H1 (cell line): ENCODE data around the gene PKD1. TPM values are rescaled to one million over a fixed set of nuclear protein-coding genes. Genes with fewer than 3 reads are reported as not detected.

Experiments
- CTCF ChIA-PET: fragments of 300-600 bp; sonication (Branson Sonifier 250); formaldehyde crosslinking; loops from one replicate; lab custom pipeline; 2021; ENCODE audit not compliant: partially characterized antibody; lab: Charles Lee
- POLR2A ChIA-PET: fragments of 300-600 bp; sonication (Branson Sonifier 250); formaldehyde crosslinking; loops from one replicate; lab custom pipeline; 2021; ENCODE audit warnings: inconsistent platforms; ENCODE audit not compliant: partially characterized antibody; lab: Charles Lee
- DNase-seq, 2 experiments: peaks; one replicate each; pipeline versions ENCODE4 v3.0.0 to v3.0.0-alpha.2; 2010 to 2022; ENCODE audit warnings: low spot score in 2 of 2, low read depth in 1 of 2, mixed read lengths in 1 of 2
- FAIRE-seq: peaks from 2 replicates; lab custom pipeline; 2011; peaks lifted over from hg19 to GRCh38; lab: Jason Lieb, UNC
- H2AFZ ChIP-seq: 2 replicates; pipeline ENCODE4 v1.8.1; 2012; ENCODE audit warnings: low read length, inconsistent platforms
- H2AK5ac ChIP-seq: 2 replicates; pipeline ENCODE4 v1.6.1; 2013; ENCODE audit warnings: low read depth, low read length
- H2BK120ac ChIP-seq: replicated peaks from 2 replicates; pipeline ENCODE3; 2013; ENCODE audit warnings: low read depth, low read length, inconsistent platforms
- H2BK12ac ChIP-seq: 2 replicates; pipeline ENCODE4 v1.6.1; 2013; ENCODE audit warnings: low read depth, low read length
- H2BK15ac ChIP-seq: 2 replicates; pipeline ENCODE4 v1.6.1; 2013; ENCODE audit warnings: low read length
- H2BK20ac ChIP-seq: 2 replicates; pipeline ENCODE4 v1.6.1; 2013; ENCODE audit warnings: low read length
- H2BK5ac ChIP-seq: 2 replicates; pipeline ENCODE4 v1.6.1; 2013; ENCODE audit warnings: low read depth, low read length
- H3K14ac ChIP-seq: 2 replicates; pipeline ENCODE4 v1.6.1; 2013; ENCODE audit warnings: inconsistent platforms; ENCODE audit not compliant: insufficient read length
- H3K18ac ChIP-seq: 2 replicates; pipeline ENCODE4 v1.6.1; 2013; ENCODE audit warnings: low read length; ENCODE audit errors: extremely low read depth
- H3K23ac ChIP-seq: 2 replicates; pipeline ENCODE4 v1.6.1; 2013; ENCODE audit warnings: inconsistent platforms; ENCODE audit not compliant: insufficient read length
- H3K23me2 ChIP-seq: 2 replicates; pipeline ENCODE4 v1.6.1; 2013; ENCODE audit warnings: low read depth, low read length
- H3K27ac ChIP-seq: 2 replicates; pipeline ENCODE4 v1.6.1; 2011; ENCODE audit warnings: low read depth, low read length, inconsistent platforms
- H3K27me3 ChIP-seq, 4 experiments: replicated peaks in 1 of 4; 1 replicate in 1 of 4; 2 replicates in 3 of 4; pipeline versions ENCODE4 v1.6.1 to v1.8.1; 2011 to 2013; ENCODE audit warnings: low read length in 3 of 4, mild to moderate bottlenecking in 3 of 4, inconsistent platforms in 2 of 4, mixed read lengths in 2 of 4, moderate library complexity in 1 of 4; ENCODE audit not compliant: control insufficient read depth in 3 of 4, insufficient read depth in 3 of 4; ENCODE audit errors: extremely low read depth in 1 of 4
- H3K36me3 ChIP-seq, 4 experiments: 2 replicates each; pipeline versions ENCODE4 v1.6.1 to v1.8.1; 2011 to 2013; ENCODE audit warnings: mild to moderate bottlenecking in 4 of 4, low read length in 3 of 4, moderate library complexity in 2 of 4, control low read depth in 1 of 4, inconsistent platforms in 1 of 4; ENCODE audit not compliant: insufficient read depth in 4 of 4, control insufficient read depth in 2 of 4
- H3K4ac ChIP-seq: replicated peaks from 2 replicates; pipeline ENCODE3; 2013; ENCODE audit warnings: low read length, low read depth, mixed read lengths, inconsistent platforms; ENCODE audit not compliant: insufficient read length
- H3K4me1 ChIP-seq, 4 experiments: replicated peaks in 1 of 4; 1 replicate in 1 of 4; 2 replicates in 3 of 4; pipeline versions ENCODE4 v1.6.1 to v1.8.1; 2011 to 2013; ENCODE audit warnings: low read length in 3 of 4, inconsistent platforms in 2 of 4, mixed read lengths in 1 of 4; ENCODE audit not compliant: insufficient read depth in 4 of 4, control insufficient read depth in 3 of 4
- H3K4me2 ChIP-seq, 2 experiments: 2 replicates each; pipeline versions ENCODE4 v1.6.1 to v1.8.1; 2011 to 2013; ENCODE audit warnings: low read depth in 2 of 2, low read length in 2 of 2, control low read depth in 1 of 2, inconsistent platforms in 1 of 2, mild to moderate bottlenecking in 1 of 2; ENCODE audit not compliant: insufficient read depth in 1 of 2
- H3K4me3 ChIP-seq, 4 experiments: fragments of 200-600, 300-600 bp in 1 of 4; sonication (generic), shearing (Covaris generic), sonication (Bioruptor Twin) in 1 of 4; 2 replicates each; pipeline versions ENCODE4 v1.5.1 to v1.8.1; 2011 to 2016; ENCODE audit warnings: low read length in 4 of 4, low read depth in 3 of 4, control low read depth in 2 of 4, inconsistent platforms in 2 of 4, mild to moderate bottlenecking in 2 of 4, mixed read lengths in 1 of 4, moderate library complexity in 1 of 4; ENCODE audit not compliant: insufficient read depth in 2 of 4; ENCODE audit errors: extremely low read depth in 1 of 4
- H3K56ac ChIP-seq: replicated peaks from 2 replicates; pipeline ENCODE3; 2013; ENCODE audit warnings: low read depth, mild to moderate bottlenecking, mixed read lengths, low read length, inconsistent platforms; ENCODE audit not compliant: insufficient read length
- H3K79me1 ChIP-seq: 2 replicates; pipeline ENCODE4 v1.6.1; 2013; ENCODE audit warnings: low read depth, low read length, control low read depth
- H3K79me2 ChIP-seq, 2 experiments: 2 replicates each; pipeline versions ENCODE4 v1.6.1 to v1.8.1; 2012 to 2013; ENCODE audit warnings: low read length in 2 of 2, mild to moderate bottlenecking in 2 of 2, inconsistent platforms in 1 of 2; ENCODE audit not compliant: insufficient read depth in 2 of 2, control insufficient read depth in 1 of 2
- H3K9ac ChIP-seq, 4 experiments: replicated peaks in 1 of 4; 1 replicate in 1 of 4; 2 replicates in 3 of 4; pipeline versions ENCODE4 v1.6.1 to v1.8.1; 2011 to 2013; ENCODE audit warnings: low read depth in 3 of 4, low read length in 3 of 4, control low read depth in 2 of 4, mild to moderate bottlenecking in 2 of 4, moderate library complexity in 2 of 4, inconsistent platforms in 1 of 4; ENCODE audit errors: extremely low read depth in 1 of 4
- H3K9me3 ChIP-seq, 2 experiments: 2 replicates each; pipeline versions ENCODE4 v1.6.1 to v1.8.1; 2012 to 2013; ENCODE audit warnings: mild to moderate bottlenecking in 2 of 2, moderate library complexity in 2 of 2, control low read depth in 1 of 2, inconsistent platforms in 1 of 2, low read depth in 1 of 2, low read length in 1 of 2, mixed read lengths in 1 of 2; ENCODE audit not compliant: insufficient read depth in 2 of 2
- H4K20me1 ChIP-seq, 2 experiments: replicated peaks in 1 of 2; 2 replicates each; pipeline versions ENCODE3 to v1.8.1; 2011 to 2013; ENCODE audit warnings: inconsistent platforms in 2 of 2, low read length in 2 of 2, mild to moderate bottlenecking in 1 of 2; ENCODE audit not compliant: insufficient read depth in 2 of 2, control insufficient read depth in 1 of 2
- H4K5ac ChIP-seq: 2 replicates; pipeline ENCODE4 v1.6.1; 2013; ENCODE audit warnings: low read length, low read depth, mixed read lengths, inconsistent platforms; ENCODE audit not compliant: insufficient read length
- H4K8ac ChIP-seq: 2 replicates; pipeline ENCODE4 v1.8.0; 2013; ENCODE audit warnings: mild to moderate bottlenecking, moderate library complexity, low read length, inconsistent platforms; ENCODE audit not compliant: insufficient read depth; ENCODE audit errors: extremely low read depth
- H4K91ac ChIP-seq: replicated peaks from 2 replicates; pipeline ENCODE3; 2013; ENCODE audit warnings: low read length, mixed read lengths, inconsistent platforms; ENCODE audit not compliant: insufficient read length
- BCL11A ChIP-seq, 2 experiments: IDR thresholded peaks; one replicate each; pipeline ENCODE4 v1.6.1; 2011; ENCODE audit warnings: low read depth in 2 of 2, low read length in 2 of 2, mild to moderate bottlenecking in 2 of 2
- BRCA1 ChIP-seq: IDR thresholded peaks from 2 replicates; pipeline ENCODE4 v1.6.1; 2012; ENCODE audit warnings: low read depth, low read length, improper control_type of control experiment
- CHD1 ChIP-seq: IDR thresholded peaks from 2 replicates; pipeline ENCODE4 v1.6.1; 2012; ENCODE audit warnings: low read depth, low read length, improper control_type of control experiment
- GABPA ChIP-seq: IDR thresholded peaks from 2 replicates; pipeline ENCODE4 v1.6.1; 2011; ENCODE audit warnings: mild to moderate bottlenecking, low read length, moderate library complexity, borderline replicate concordance; ENCODE audit not compliant: insufficient read depth
- JUND ChIP-seq: IDR thresholded peaks from 2 replicates; pipeline ENCODE4 v1.6.1; 2011; ENCODE audit warnings: mild to moderate bottlenecking, improper control_type of control experiment, low read length
- KDM1A ChIP-seq: fragments of 200-600, 300-600 bp; sonication (generic); IDR thresholded peaks from 2 replicates; pipeline ENCODE4 v1.7.1; 2016; ENCODE audit warnings: mild to moderate bottlenecking, low read length, borderline replicate concordance
- NANOG ChIP-seq: IDR thresholded peaks from 2 replicates; pipeline ENCODE4 v1.6.1; 2011; ENCODE audit warnings: low read length, low read depth, mild to moderate bottlenecking, inconsistent platforms; ENCODE audit not compliant: insufficient read depth, poor library complexity, severe bottlenecking
- RXRA ChIP-seq: IDR thresholded peaks from 2 replicates; pipeline ENCODE4 v1.6.1; 2011; ENCODE audit warnings: low read depth, mild to moderate bottlenecking, low read length, moderate library complexity; ENCODE audit not compliant: insufficient read depth
- SRF ChIP-seq: IDR thresholded peaks from 2 replicates; pipeline ENCODE4 v1.6.1; 2011; ENCODE audit warnings: mild to moderate bottlenecking, low read depth, low read length, moderate library complexity
- USF2 ChIP-seq: IDR thresholded peaks from 2 replicates; pipeline ENCODE4 v1.6.1; 2011; ENCODE audit warnings: low read length, improper control_type of control experiment
- WGBS, 2 experiments: shearing (Covaris generic) in 1 of 2; methylation state at CpG; one replicate each; pipeline versions ENCODE4 v1.1.6 to v1.1.7; 2013 to 2015; ENCODE audit warnings: low lambda C conversion rate in 2 of 2, mixed read lengths in 2 of 2, inconsistent platforms in 1 of 2, low coverage in 1 of 2, missing lambda C conversion rate in 1 of 2; ENCODE audit not compliant: insufficient replicate concordance in 2 of 2, insufficient coverage in 1 of 2, insufficient read length in 1 of 2; ENCODE audit errors: extremely low coverage in 1 of 2, missing lambda C conversion rate in 1 of 2; 5-methylcytosine and 5-hydroxymethylcytosine counted together
- polyA plus RNA-seq, 7 experiments: library from polyadenylated mRNA; depleted of rRNA in 3 of 7; stranded (reverse) in 5 of 7; unstranded in 2 of 7; fragments of >200 nt in 5 of 7; fragments of 200-250 nt in 2 of 7; gene quantifications; 1 replicate in 5 of 7; 2 replicates in 1 of 7; 4 replicates in 1 of 7; pipeline versions ENCODE4 v1.2.1 to v1.2.3, GENCODE V29; 2011 to 2013; ENCODE audit warnings: missing spikeins in 2 of 7, mixed read lengths in 2 of 7
- total RNA-seq: library from RNA; stranded (reverse); fragmentation: NEBNext Ultra II Directional; extraction: Animal tissue kit (Norgen Biotek cat#: 25700); gene quantifications from 2 replicates; pipeline ENCODE4 v1.2.1, GENCODE V29; 2021

Gene PKD1
- total and polyA plus RNA-seq, 2 of the 8 experiments (the other 6 are each of a cell fraction or from before 2014, with no cell fraction given) = 40.6 to 52.7 TPM

GRCh38 chr16:2079991-2080390 lies 55.7 kb downstream of the PKD1 start:
- H2BK20ac ChIP-seq = no peak overlapping the region
- H4K8ac ChIP-seq = no peak overlapping the region
- H2BK15ac ChIP-seq = no peak overlapping the region
- FAIRE-seq (no peak), DNase-seq (no peak)
- no peak overlapping the region for H3K9ac ChIP-seq
- no peak overlapping the region for H3K27ac ChIP-seq
- H3K9me3 ChIP-seq = no peaks in the 10 kb centered on the region
- 94% methylated on average over 16 of the region's 16 CpGs; no CpG with 5 or more reads in 1 of the 2 experiments for WGBS, 2 experiments
- no peaks in the 10 kb centered on the region for H3K79me1 ChIP-seq
- no peak overlapping the region for H3K23ac ChIP-seq
- no peak overlapping the region for H3K4ac ChIP-seq
- POLR2A ChIA-PET = interaction anchor here (0.9 to 8.8 kb wide), 3 partner anchors 10 to 87 kb away, joined by 3 to 50 read pairs (median 3); no protein-coding TSS in a partner anchor
- no peak overlapping the region for H3K4me2 ChIP-seq
- no peaks in the 10 kb centered on the region for H3K27me3 ChIP-seq
- no peak overlapping the region for H2AFZ ChIP-seq
- H2BK5ac ChIP-seq = no peak overlapping the region
- no peak overlapping the region for H3K14ac ChIP-seq
- no peak overlapping the region for H3K18ac ChIP-seq
- no peak overlapping the region for H4K5ac ChIP-seq
- TF ChIP-seq NANOG = no peak
- no peak for TF ChIP-seq RXRA
- TF ChIP-seq GABPA = no peak
- no peak for TF ChIP-seq BRCA1
- TF ChIP-seq JUND = no peak
- no peak for TF ChIP-seq USF2
- no peak for TF ChIP-seq SRF
- no peak for TF ChIP-seq KDM1A
- TF ChIP-seq BCL11A (IDR thresholded peaks at IDR 0.05; ENCODE audit: low read depth in 2 of 2, low read length in 2 of 2) = no peak
- TF ChIP-seq CHD1 = no peak
- no peak overlapping the region for H2BK120ac ChIP-seq
- peaks cover 4 to 7% of the 10 kb centered on the region in 2 experiments for H4K20me1 ChIP-seq
- H3K4me3 ChIP-seq = no peak overlapping the region
- H2AK5ac ChIP-seq = no peak overlapping the region
- H3K4me1 ChIP-seq = no peaks in the 10 kb centered on the region
- H4K91ac ChIP-seq = no peak overlapping the region
- H3K36me3 ChIP-seq = peaks cover 0 to 23% (median 2%) of the 10 kb centered on the region in 4 experiments; a peak in 5 of 8 replicates
- CTCF ChIA-PET = interaction anchor here (0.6 to 4.4 kb wide), 6 partner anchors 8 to 60 kb away, joined by 4 to 25 read pairs (median 10); no protein-coding TSS in a partner anchor
- no peaks in the 10 kb centered on the region for H3K79me2 ChIP-seq
- H3K56ac ChIP-seq = no peak overlapping the region
- no peak overlapping the region for H2BK12ac ChIP-seq
- H3K23me2 ChIP-seq = no peaks in the 10 kb centered on the region
